Neuron (in vitro differentiated cells): ENCODE results near the gene CFAP91.
A peak's percentile ranks its signal among the peaks of the same experiment; 100 is the strongest.

Experiments used
- H2AFZ ChIP-seq: one replicate; pipeline ENCODE4 v1.6.1; 2013; ENCODE audit warnings: low read depth, mild to moderate bottlenecking, inconsistent platforms, low read length, moderate library complexity
- H3K27me3 ChIP-seq: one replicate; pipeline ENCODE4 v1.6.1; 2013; ENCODE audit warnings: low read length; ENCODE audit not compliant: insufficient read depth
- H3K36me3 ChIP-seq: one replicate; pipeline ENCODE4 v1.6.1; 2013; ENCODE audit warnings: low read length; ENCODE audit not compliant: insufficient read depth
- H3K4me1 ChIP-seq: one replicate; pipeline ENCODE4 v1.6.1; 2013; ENCODE audit warnings: low read length; ENCODE audit not compliant: insufficient read depth
- H3K4me3 ChIP-seq: 2 replicates; pipeline ENCODE4 v1.5.1; 2013; ENCODE audit warnings: mild to moderate bottlenecking, low read length, moderate library complexity
- H3K9me3 ChIP-seq: one replicate; pipeline ENCODE4 v1.6.1; 2013; ENCODE audit warnings: low read length

CFAP91 gene

GRCh38 chr3:119702530-119703527 is at the start of gene CFAP91:
TSS of gene CFAP91 (plus strand) at chr3:119703022. CDS start at chr3:119703099, 77 bp downstream.
- H3K9me3 ChIP-seq: no peaks in the 10 kb centered on the region
- no peaks in the 10 kb centered on the region for H3K36me3 ChIP-seq
- peaks cover 4% of the 10 kb centered on the region for H3K4me1 ChIP-seq
- H3K4me3 ChIP-seq: peak within 1 kb of the TSS; percentile 70
- peak within 1 kb of the TSS; percentile 72 for H2AFZ ChIP-seq
- H3K27me3 ChIP-seq: no peaks in the 10 kb centered on the region

GRCh38 chr3:119653876-119654275 is 48.9 kb upstream of the CFAP91 start:
- Histone ChIP-seq H3K4me3 (no peak overlapping the region), H3K27me3 (no peaks in the 10 kb centered on the region), H2AFZ (no peak overlapping the region), H3K4me1 (peaks cover 3% of the 10 kb centered on the region), H3K36me3 (no peaks in the 10 kb centered on the region), H3K9me3 (no peaks in the 10 kb centered on the region)

GRCh38 chr3:119657887-119658702 is 44.7 kb upstream of the CFAP91 start:
- no peak overlapping the region for H3K4me3 ChIP-seq
- no peaks in the 10 kb centered on the region for H3K27me3 ChIP-seq
- no peak overlapping the region for H2AFZ ChIP-seq
- H3K9me3 ChIP-seq: no peaks in the 10 kb centered on the region
- peaks cover 3% of the 10 kb centered on the region for H3K4me1 ChIP-seq
- H3K36me3 ChIP-seq: no peaks in the 10 kb centered on the region

GRCh38 chr3:119658994-119659393 is 43.8 kb upstream of the CFAP91 start:
- Histone ChIP-seq H3K27me3 (no peaks in the 10 kb centered on the region), H3K9me3 (no peaks in the 10 kb centered on the region), H3K4me1 (peaks cover 3% of the 10 kb centered on the region), H2AFZ (no peak overlapping the region), H3K4me3 (no peak overlapping the region), H3K36me3 (no peaks in the 10 kb centered on the region)

- H3K27me3 ChIP-seq: no peaks in the 10 kb centered on the region
- H3K4me1 ChIP-seq: peaks cover 3% of the 10 kb centered on the region
- peaks cover 2% of the 10 kb centered on the region for H3K36me3 ChIP-seq
- H2AFZ ChIP-seq: no peak overlapping the region
- no peak overlapping the region for H3K4me3 ChIP-seq
- H3K9me3 ChIP-seq: no peaks in the 10 kb centered on the region
Measured at GRCh38 chr3:119659606-119660291, 43.1 kb upstream of the CFAP91 start.

- Histone ChIP-seq H3K4me1 (peaks cover 3% of the 10 kb centered on the region), H2AFZ (no peak within 1 kb of the TSS), H3K9me3 (no peaks in the 10 kb centered on the region), H3K4me3 (no peak within 1 kb of the TSS), H3K27me3 (no peaks in the 10 kb centered on the region), H3K36me3 (peaks cover 2% of the 10 kb centered on the region)
Measured at GRCh38 chr3:119660474-119661440, 42.1 kb upstream of the CFAP91 start, which contains the start of gene POPDC2. TSS of gene POPDC2 (minus strand) at chr3:119660589. CDS start at chr3:119660423, 166 bp downstream.

GRCh38 chr3:119662604-119663373 is 40.0 kb upstream of the CFAP91 start:
- H2AFZ ChIP-seq: no peak overlapping the region
- peaks cover 4% of the 10 kb centered on the region for H3K36me3 ChIP-seq
- no peaks in the 10 kb centered on the region for H3K27me3 ChIP-seq
- H3K4me3 ChIP-seq: no peak overlapping the region
- no peaks in the 10 kb centered on the region for H3K4me1 ChIP-seq
- no peaks in the 10 kb centered on the region for H3K9me3 ChIP-seq

- no peak overlapping the region for H3K4me3 ChIP-seq
- H3K36me3 ChIP-seq: peaks cover 9% of the 10 kb centered on the region
- H3K9me3 ChIP-seq: no peaks in the 10 kb centered on the region
- no peaks in the 10 kb centered on the region for H3K4me1 ChIP-seq
- H3K27me3 ChIP-seq: no peaks in the 10 kb centered on the region
- no peak overlapping the region for H2AFZ ChIP-seq
Measured at GRCh38 chr3:119663885-119664284, 38.9 kb upstream of the CFAP91 start.

GRCh38 chr3:119664370-119664769 is 38.5 kb upstream of the CFAP91 start:
- Histone ChIP-seq H3K36me3 (peaks cover 14% of the 10 kb centered on the region), H3K27me3 (no peaks in the 10 kb centered on the region), H3K4me1 (no peaks in the 10 kb centered on the region)

GRCh38 chr3:119664850-119665379 is 37.9 kb upstream of the CFAP91 start:
- Histone ChIP-seq H3K36me3 (peaks cover 15% of the 10 kb centered on the region), H3K27me3 (no peaks in the 10 kb centered on the region), H3K4me3 (no peak overlapping the region), H2AFZ (no peak overlapping the region), H3K4me1 (no peaks in the 10 kb centered on the region), H3K9me3 (no peaks in the 10 kb centered on the region)

More at GRCh38 chr3:119664370-119664769, 38.5 kb upstream of the CFAP91 start:
- Histone ChIP-seq H3K9me3 (no peaks in the 10 kb centered on the region), H2AFZ (no peak overlapping the region), H3K4me3 (no peak overlapping the region)

- H3K36me3 ChIP-seq: peaks cover 19% of the 10 kb centered on the region
- no peaks in the 10 kb centered on the region for H3K9me3 ChIP-seq
- no peaks in the 10 kb centered on the region for H3K27me3 ChIP-seq
- no peak overlapping the region for H2AFZ ChIP-seq
- H3K4me3 ChIP-seq: no peak overlapping the region
- no peaks in the 10 kb centered on the region for H3K4me1 ChIP-seq
Measured at GRCh38 chr3:119665954-119666559, 36.8 kb upstream of the CFAP91 start.
